Measurements from ENCODE around the gene CRACR2A. TPM values are rescaled to one million over a fixed set of nuclear protein-coding genes. Genes with fewer than 3 reads are reported as not detected.

The CRACR2A gene
- total RNA-seq, 4 donors from 2014 or later: 1.2 to 7.9 (median 2.2) TPM

DNA sequence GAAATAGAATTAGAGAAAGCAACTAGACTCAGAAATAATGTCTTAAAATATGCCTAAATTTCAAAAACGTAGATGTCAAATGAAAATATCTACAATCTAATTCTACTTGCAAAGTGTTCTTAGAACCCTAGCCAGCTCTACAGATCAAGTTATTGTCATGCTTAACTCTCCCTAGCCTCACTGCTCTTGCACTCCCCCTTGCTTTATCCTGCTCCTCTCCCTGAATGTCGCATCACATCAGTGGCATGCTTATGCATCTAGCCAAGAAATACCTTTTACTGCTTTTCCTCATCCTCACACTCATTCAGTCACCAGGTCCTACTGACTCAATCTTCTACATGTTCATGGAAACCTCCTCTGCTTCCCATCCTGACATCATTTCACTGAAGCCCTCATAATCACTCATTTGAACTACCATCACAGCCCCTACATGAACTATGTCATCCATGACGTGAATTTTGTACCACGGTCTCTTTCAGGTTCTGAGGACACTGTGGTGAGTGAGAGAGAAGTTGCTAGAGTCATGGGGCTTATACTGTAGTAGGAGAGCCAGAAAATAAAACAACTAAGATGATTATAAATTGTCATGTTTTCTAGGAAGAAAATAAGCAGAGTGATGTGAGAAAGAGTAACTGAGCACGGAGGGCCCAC is 22.6 kb upstream of the CRACR2A start:
- DNase-seq: no peak
- 70 to 78% methylated on average over 5 of the region's 5 CpGs for WGBS, 2 donors
- TF ChIP-seq, protein P1, sequence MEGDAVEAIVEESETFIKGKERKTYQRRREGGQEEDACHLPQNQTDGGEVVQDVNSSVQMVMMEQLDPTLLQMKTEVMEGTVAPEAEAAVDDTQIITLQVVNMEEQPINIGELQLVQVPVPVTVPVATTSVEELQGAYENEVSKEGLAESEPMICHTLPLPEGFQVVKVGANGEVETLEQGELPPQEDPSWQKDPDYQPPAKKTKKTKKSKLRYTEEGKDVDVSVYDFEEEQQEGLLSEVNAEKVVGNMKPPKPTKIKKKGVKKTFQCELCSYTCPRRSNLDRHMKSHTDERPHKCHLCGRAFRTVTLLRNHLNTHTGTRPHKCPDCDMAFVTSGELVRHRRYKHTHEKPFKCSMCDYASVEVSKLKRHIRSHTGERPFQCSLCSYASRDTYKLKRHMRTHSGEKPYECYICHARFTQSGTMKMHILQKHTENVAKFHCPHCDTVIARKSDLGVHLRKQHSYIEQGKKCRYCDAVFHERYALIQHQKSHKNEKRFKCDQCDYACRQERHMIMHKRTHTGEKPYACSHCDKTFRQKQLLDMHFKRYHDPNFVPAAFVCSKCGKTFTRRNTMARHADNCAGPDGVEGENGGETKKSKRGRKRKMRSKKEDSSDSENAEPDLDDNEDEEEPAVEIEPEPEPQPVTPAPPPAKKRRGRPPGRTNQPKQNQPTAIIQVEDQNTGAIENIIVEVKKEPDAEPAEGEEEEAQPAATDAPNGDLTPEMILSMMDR (IDR thresholded peaks at IDR 0.05): no peak
- intact Hi-C loops (cut with DNase I): loop anchor here (5.0 kb wide), 1 partner anchor 473 kb away; no protein-coding TSS in a partner anchor
- Histone ChIP-seq H3K4me1 (no peaks in the 10 kb centered on the region), H3K4me3 (replicated peaks in 1 of 3) (no peak overlapping the region), H3K9me3 (no peaks in the 10 kb centered on the region), H3K27ac (no peak overlapping the region), H3K36me3 (no peaks in the 10 kb centered on the region), H3K27me3 (no peaks in the 10 kb centered on the region)

DNA sequence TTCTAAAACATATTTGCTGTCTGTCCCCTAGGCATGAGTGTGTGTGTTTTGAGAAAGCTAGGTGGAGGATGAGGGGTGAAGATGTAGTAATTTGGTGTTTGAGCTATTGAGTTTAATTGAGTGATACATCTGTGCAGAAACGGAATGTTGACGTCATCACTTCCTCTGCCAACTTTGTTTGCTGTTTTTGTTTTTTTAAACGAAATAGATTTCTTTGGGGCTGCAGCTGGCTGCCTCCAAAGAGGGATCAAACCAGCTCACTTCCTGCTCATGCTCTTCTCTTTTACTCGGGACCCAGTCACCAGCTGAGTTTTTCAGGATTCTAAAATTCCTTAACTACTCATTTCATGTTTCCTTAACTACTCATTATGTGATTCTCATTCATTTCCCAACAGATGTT is 19.5 kb upstream of the CRACR2A start:
- intact Hi-C loops (cut with DNase I): no loop called here
- H3K27me3 ChIP-seq: no peaks in the 10 kb centered on the region
- H3K9me3 ChIP-seq: no peaks in the 10 kb centered on the region
- H3K27ac ChIP-seq: no peak overlapping the region
- H3K4me3 ChIP-seq (replicated peaks in 1 of 3): no peak overlapping the region
- 56 to 57% methylated on average over 4 of the region's 4 CpGs for WGBS, 2 donors
- no peak for DNase-seq
- no peaks in the 10 kb centered on the region for H3K36me3 ChIP-seq
- H3K4me1 ChIP-seq: no peaks in the 10 kb centered on the region
- TF ChIP-seq, protein P1 (IDR thresholded peaks at IDR 0.05): no peak
- no peak for TF ChIP-seq POLR2A (IDR thresholded peaks at IDR 0.05)

DNA sequence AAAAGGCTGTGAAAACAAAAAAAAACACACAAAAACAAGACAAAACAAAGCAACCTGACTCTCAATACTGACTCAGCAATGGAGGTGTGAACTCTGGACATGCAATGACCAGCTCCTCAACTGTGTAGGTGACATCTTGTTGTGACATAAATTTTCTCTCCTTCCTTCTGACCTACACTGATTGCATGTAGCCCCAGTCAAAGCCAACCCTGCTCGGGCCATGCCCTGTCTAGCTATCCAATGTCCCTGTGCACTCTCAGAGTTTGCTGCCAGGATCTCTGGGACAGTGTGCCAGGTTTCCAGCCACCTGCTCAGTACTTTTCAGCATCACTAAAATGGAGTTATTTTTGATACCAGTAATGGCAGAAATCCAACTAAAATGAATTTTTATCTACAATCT is 18.9 kb upstream of the CRACR2A start:
- intact Hi-C loops (cut with DNase I): no loop called here
- Histone ChIP-seq H3K27me3 (no peaks in the 10 kb centered on the region), H3K4me1 (no peaks in the 10 kb centered on the region), H3K9me3 (no peaks in the 10 kb centered on the region), H3K27ac (no peak overlapping the region), H3K4me3 (replicated peaks in 1 of 3) (no peak overlapping the region), H3K36me3 (no peaks in the 10 kb centered on the region)
- WGBS, 2 donors: 78 to 92% methylated on average over 1 of the region's 1 CpG
- no peak for TF ChIP-seq POLR2A (IDR thresholded peaks at IDR 0.05)
- TF ChIP-seq, protein P1 (IDR thresholded peaks at IDR 0.05): no peak
- DNase-seq: no peak

DNA sequence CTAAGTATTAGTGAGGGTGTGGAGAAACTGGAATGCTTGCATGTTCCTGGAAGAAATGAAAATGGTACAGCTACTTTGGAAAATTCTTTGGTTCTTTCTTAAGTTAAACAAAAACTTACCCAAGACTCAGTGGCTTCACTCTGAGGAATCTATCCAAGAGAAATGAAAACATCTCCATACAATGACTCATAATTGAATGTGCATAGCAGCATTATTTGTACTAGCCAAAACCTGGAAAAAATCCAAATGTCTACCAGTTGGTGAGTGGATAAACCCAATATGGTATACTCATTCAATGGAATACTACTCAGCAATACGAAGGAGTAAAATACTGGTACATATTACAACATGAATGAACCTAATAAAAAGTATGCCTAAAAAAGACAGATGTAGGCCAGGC is 18.0 kb upstream of the CRACR2A start:
- intact Hi-C loops (cut with DNase I): no loop called here
- no peak for DNase-seq
- Histone ChIP-seq H3K4me3 (replicated peaks in 1 of 3) (no peak overlapping the region), H3K27me3 (no peaks in the 10 kb centered on the region), H3K27ac (no peak overlapping the region), H3K9me3 (no peaks in the 10 kb centered on the region), H3K36me3 (no peaks in the 10 kb centered on the region), H3K4me1 (no peaks in the 10 kb centered on the region)
- 95 to 100% methylated on average over 1 of the region's 1 CpG for WGBS, 2 donors
- TF ChIP-seq, protein P1 (IDR thresholded peaks at IDR 0.05): no peak
- TF ChIP-seq POLR2A (IDR thresholded peaks at IDR 0.05): no peak

DNA sequence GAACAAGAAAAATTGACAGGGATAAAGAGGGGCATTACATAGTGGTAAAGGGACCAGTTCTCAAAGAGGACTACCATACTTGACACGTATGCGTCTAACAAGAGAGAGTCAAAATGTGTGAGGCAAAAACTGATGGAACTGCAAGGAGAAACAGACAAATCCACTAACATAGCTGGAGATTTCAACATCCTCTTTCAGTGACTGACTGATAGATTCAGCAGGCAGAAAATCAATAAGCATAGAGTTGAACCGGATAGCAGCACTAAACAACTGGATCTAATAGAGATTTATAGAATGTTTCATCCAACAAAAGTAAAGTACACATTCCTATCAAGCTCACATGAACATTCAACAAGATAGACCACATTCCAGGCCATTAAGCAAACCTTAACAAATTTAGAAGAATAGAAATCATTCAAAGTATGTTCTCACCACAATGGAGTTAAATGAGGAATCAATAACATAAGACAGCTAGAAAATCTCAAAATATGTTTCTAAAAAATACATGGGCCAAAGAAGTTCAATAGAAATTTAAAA is 16.1 kb upstream of the CRACR2A start:
- H3K4me3 ChIP-seq (replicated peaks in 1 of 3): no peak overlapping the region
- intact Hi-C loops (cut with DNase I): no loop called here
- H3K36me3 ChIP-seq: no peaks in the 10 kb centered on the region
- TF ChIP-seq, protein P1 (IDR thresholded peaks at IDR 0.05): no peak
- no peak for TF ChIP-seq POLR2A (IDR thresholded peaks at IDR 0.05)
- H3K9me3 ChIP-seq: no peaks in the 10 kb centered on the region
- no peak overlapping the region for H3K27ac ChIP-seq
- no peaks in the 10 kb centered on the region for H3K4me1 ChIP-seq
- H3K27me3 ChIP-seq: no peaks in the 10 kb centered on the region
- WGBS, 2 donors: 86 to 91% methylated on average over 3 of the region's 3 CpGs
- DNase-seq: no peak
